HepG2 (cell line): ENCODE data around the gene RAB5B. TPM values are rescaled to one million over a fixed set of nuclear protein-coding genes. Genes with fewer than 3 reads are reported as not detected.

Source experiments
- AGO1 ChIP-seq: fragments of 200-400 bp; formaldehyde crosslinking; IDR thresholded peaks from 2 replicates; pipeline ENCODE4 v1.6.1; 2017; ENCODE audit warnings: mild to moderate bottlenecking, low read depth, low read length, moderate library complexity; ENCODE audit not compliant: poor library complexity, severe bottlenecking
- AKAP8 ChIP-seq: sonication (generic); formaldehyde crosslinking; IDR thresholded peaks from 2 replicates; pipeline ENCODE4 v1.5.1; 2020; ENCODE audit warnings: mild to moderate bottlenecking, missing genetic modification reagents
- CHD4 ChIP-seq: fragments of 200-600 bp; sonication (generic); IDR thresholded peaks from 2 replicates; pipeline ENCODE4 v1.7.0; 2017; ENCODE audit warnings: mild to moderate bottlenecking, low read length, borderline replicate concordance
- GFI1 ChIP-seq: sonication (generic); formaldehyde crosslinking; IDR thresholded peaks from 2 replicates; pipeline ENCODE4 v1.5.0; 2020; ENCODE audit warnings: missing genetic modification reagents, mild to moderate bottlenecking, borderline replicate concordance
- GMEB1 ChIP-seq: sonication (generic); formaldehyde crosslinking; IDR thresholded peaks from 2 replicates; pipeline ENCODE4 v1.5.1; 2020; ENCODE audit warnings: missing genetic modification reagents, mild to moderate bottlenecking, borderline replicate concordance
- HIC2 ChIP-seq: sonication (generic); formaldehyde crosslinking; IDR thresholded peaks from 2 replicates; pipeline ENCODE4 v1.9.0; 2022; ENCODE audit warnings: low read depth, missing genetic modification reagents
- KDM1A ChIP-seq: IDR thresholded peaks from 2 replicates; pipeline ENCODE4 v1.6.1; 2016; ENCODE audit warnings: missing compliant biosample characterization
- KLF6 ChIP-seq: IDR thresholded peaks from 2 replicates; pipeline ENCODE4 v1.8.0; 2016; ENCODE audit warnings: missing biosample characterization, missing genetic modification reagents
- KMT2A ChIP-seq: sonication (generic); formaldehyde crosslinking; IDR thresholded peaks from 2 replicates; pipeline ENCODE4 v1.4.0; 2020; ENCODE audit warnings: missing genetic modification reagents
- NCOA1 ChIP-seq: sonication (generic); formaldehyde crosslinking; IDR thresholded peaks from 2 replicates; pipeline ENCODE4 v1.9.0; 2021; ENCODE audit warnings: missing genetic modification reagents
- PHF20 ChIP-seq: sonication (generic); formaldehyde crosslinking; IDR thresholded peaks from 2 replicates; pipeline ENCODE4 v1.5.0; 2020; ENCODE audit warnings: mild to moderate bottlenecking, missing genetic modification reagents
- RAD21 ChIP-seq: fragments of 450-650 bp; formaldehyde crosslinking; IDR thresholded peaks from 2 replicates; pipeline ENCODE4 v1.5.0; 2020; ENCODE audit warnings: mild to moderate bottlenecking
- SMC3 ChIP-seq: IDR thresholded peaks from 2 replicates; pipeline ENCODE4 v1.6.1; 2011; ENCODE audit warnings: low read length, improper control_type of control experiment
- ZNF251 ChIP-seq: sonication (generic); formaldehyde crosslinking; IDR thresholded peaks from 2 replicates; pipeline ENCODE4 v1.9.0; 2021; ENCODE audit warnings: mild to moderate bottlenecking, missing genetic modification reagents
- ZNF3 ChIP-seq: IDR thresholded peaks from 2 replicates; pipeline ENCODE4 v1.7.0; 2017; ENCODE audit warnings: inconsistent platforms
- polyA plus RNA-seq, 8 experiments: library from polyadenylated mRNA; depleted of rRNA in 3 of 8; stranded (reverse) in 7 of 8; unstranded in 1 of 8; fragments of >200 nt; fragmentation: Illumina TruSeq in 4 of 8; extraction: Trizol in 4 of 8; gene quantifications; 2 replicates each; pipeline versions ENCODE4 v1.2.1 to v1.2.3, GENCODE V29; 2011 to 2016; ENCODE audit warnings: low read depth in 4 of 8, missing spikeins in 1 of 8, mixed read lengths in 1 of 8; ENCODE audit not compliant: insufficient read depth in 1 of 8
- total RNA-seq, 5 experiments: library from RNA; depleted of rRNA; stranded (reverse); fragments of >200 nt; fragmentation: Illumina TruSeq; extraction: Trizol; gene quantifications; 2 replicates each; pipeline ENCODE4 v1.2.3, GENCODE V29; 2016; ENCODE audit warnings: low read depth in 1 of 5
- TF ChIP-seq, protein P1 (sequence below), 2 experiments: sonication (generic) in 1 of 2; formaldehyde crosslinking in 1 of 2; IDR thresholded peaks; 2 replicates each; pipeline versions ENCODE4 v1.4.0 to v1.6.1; 2018 to 2020; ENCODE audit warnings: missing genetic modification reagents in 2 of 2, borderline replicate concordance in 1 of 2, low read depth in 1 of 2, mild to moderate bottlenecking in 1 of 2, missing biosample characterization in 1 of 2
- TF ChIP-seq, protein P2 (sequence below): sonication (generic); formaldehyde crosslinking; IDR thresholded peaks from 2 replicates; pipeline ENCODE4 v1.4.0; 2020; ENCODE audit warnings: missing genetic modification reagents
- TF ChIP-seq, protein P3 (sequence below): sonication (generic); formaldehyde crosslinking; IDR thresholded peaks from 2 replicates; pipeline ENCODE4 v1.5.0; 2020; ENCODE audit warnings: mild to moderate bottlenecking, missing genetic modification reagents, moderate library complexity
- TF ChIP-seq, protein P4 (sequence below): sonication (generic); formaldehyde crosslinking; IDR thresholded peaks from 2 replicates; pipeline ENCODE4 v1.5.0; 2020; ENCODE audit warnings: mild to moderate bottlenecking, missing genetic modification reagents

RAB5B gene
- total and polyA plus RNA-seq, 2 of the 13 experiments (the other 11 are each of a cell fraction or from before 2014, with no cell fraction given): 26.0 to 68.3 TPM

- TF ChIP-seq HIC2 (CRISPR knock-in tag) (no peak), PHF20 (no peak), KMT2A (CRISPR knock-in tag) (no peak), GMEB1 (CRISPR knock-in tag) (no peak), ZNF3 (CRISPR knock-in tag) (peak; percentile 70; the same call in 1 of the 2 replicates), AKAP8 (no peak), SMC3 (peak; percentile 78), KDM1A (CRISPR knock-in tag) (peak; percentile 44; the same call in 1 of the 2 replicates), ZNF251 (CRISPR knock-in tag) (no peak), RAD21 (CRISPR knock-in tag) (peak; percentile 84), CHD4 (peak; percentile 95), GFI1 (CRISPR knock-in tag) (0 out of 2 replicates have a peak, but pooled peaks have one; percentile 32), KLF6 (no peak), NCOA1 (no peak), AGO1 (no peak)
- TF ChIP-seq, protein P1, sequence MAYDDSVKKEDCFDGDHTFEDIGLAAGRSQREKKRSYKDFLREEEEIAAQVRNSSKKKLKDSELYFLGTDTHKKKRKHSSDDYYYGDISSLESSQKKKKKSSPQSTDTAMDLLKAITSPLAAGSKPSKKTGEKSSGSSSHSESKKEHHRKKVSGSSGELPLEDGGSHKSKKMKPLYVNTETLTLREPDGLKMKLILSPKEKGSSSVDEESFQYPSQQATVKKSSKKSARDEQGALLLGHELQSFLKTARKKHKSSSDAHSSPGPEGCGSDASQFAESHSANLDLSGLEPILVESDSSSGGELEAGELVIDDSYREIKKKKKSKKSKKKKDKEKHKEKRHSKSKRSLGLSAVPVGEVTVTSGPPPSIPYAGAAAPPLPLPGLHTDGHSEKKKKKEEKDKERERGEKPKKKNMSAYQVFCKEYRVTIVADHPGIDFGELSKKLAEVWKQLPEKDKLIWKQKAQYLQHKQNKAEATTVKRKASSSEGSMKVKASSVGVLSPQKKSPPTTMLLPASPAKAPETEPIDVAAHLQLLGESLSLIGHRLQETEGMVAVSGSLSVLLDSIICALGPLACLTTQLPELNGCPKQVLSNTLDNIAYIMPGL (CRISPR knock-in tag; IDR thresholded peaks at IDR 0.05; ENCODE audit: borderline replicate concordance in 1 of 2, low read depth in 1 of 2): peak in 1 of 2 experiments; percentile 42; a peak in 1 of 4 replicates
- TF ChIP-seq, protein P2, sequence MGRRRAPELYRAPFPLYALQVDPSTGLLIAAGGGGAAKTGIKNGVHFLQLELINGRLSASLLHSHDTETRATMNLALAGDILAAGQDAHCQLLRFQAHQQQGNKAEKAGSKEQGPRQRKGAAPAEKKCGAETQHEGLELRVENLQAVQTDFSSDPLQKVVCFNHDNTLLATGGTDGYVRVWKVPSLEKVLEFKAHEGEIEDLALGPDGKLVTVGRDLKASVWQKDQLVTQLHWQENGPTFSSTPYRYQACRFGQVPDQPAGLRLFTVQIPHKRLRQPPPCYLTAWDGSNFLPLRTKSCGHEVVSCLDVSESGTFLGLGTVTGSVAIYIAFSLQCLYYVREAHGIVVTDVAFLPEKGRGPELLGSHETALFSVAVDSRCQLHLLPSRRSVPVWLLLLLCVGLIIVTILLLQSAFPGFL (CRISPR knock-in tag): no peak
- TF ChIP-seq, protein P3, sequence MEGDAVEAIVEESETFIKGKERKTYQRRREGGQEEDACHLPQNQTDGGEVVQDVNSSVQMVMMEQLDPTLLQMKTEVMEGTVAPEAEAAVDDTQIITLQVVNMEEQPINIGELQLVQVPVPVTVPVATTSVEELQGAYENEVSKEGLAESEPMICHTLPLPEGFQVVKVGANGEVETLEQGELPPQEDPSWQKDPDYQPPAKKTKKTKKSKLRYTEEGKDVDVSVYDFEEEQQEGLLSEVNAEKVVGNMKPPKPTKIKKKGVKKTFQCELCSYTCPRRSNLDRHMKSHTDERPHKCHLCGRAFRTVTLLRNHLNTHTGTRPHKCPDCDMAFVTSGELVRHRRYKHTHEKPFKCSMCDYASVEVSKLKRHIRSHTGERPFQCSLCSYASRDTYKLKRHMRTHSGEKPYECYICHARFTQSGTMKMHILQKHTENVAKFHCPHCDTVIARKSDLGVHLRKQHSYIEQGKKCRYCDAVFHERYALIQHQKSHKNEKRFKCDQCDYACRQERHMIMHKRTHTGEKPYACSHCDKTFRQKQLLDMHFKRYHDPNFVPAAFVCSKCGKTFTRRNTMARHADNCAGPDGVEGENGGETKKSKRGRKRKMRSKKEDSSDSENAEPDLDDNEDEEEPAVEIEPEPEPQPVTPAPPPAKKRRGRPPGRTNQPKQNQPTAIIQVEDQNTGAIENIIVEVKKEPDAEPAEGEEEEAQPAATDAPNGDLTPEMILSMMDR (CRISPR knock-in tag): peak; percentile 80
- TF ChIP-seq, protein P4, sequence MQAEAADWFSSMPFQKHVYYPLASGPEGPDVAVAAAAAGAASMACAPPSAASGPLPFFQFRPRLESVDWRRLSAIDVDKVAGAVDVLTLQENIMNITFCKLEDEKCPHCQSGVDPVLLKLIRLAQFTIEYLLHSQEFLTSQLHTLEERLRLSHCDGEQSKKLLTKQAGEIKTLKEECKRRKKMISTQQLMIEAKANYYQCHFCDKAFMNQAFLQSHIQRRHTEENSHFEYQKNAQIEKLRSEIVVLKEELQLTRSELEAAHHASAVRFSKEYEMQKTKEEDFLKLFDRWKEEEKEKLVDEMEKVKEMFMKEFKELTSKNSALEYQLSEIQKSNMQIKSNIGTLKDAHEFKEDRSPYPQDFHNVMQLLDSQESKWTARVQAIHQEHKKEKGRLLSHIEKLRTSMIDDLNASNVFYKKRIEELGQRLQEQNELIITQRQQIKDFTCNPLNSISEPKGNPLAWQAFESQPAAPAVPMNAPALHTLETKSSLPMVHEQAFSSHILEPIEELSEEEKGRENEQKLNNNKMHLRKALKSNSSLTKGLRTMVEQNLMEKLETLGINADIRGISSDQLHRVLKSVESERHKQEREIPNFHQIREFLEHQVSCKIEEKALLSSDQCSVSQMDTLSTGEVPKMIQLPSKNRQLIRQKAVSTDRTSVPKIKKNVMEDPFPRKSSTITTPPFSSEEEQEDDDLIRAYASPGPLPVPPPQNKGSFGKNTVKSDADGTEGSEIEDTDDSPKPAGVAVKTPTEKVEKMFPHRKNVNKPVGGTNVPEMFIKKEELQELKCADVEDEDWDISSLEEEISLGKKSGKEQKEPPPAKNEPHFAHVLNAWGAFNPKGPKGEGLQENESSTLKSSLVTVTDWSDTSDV (CRISPR knock-in tag): no peak
These were observed 22.4 kb downstream of the RAB5B start (continued) for GRCh38 chr12:55996201-55996714.
